K562 (cell line): ENCODE data around the gene PHF20. TPM values are rescaled to one million over a fixed set of nuclear protein-coding genes. Genes with fewer than 3 reads are reported as not detected.
"Not testable (repeated sequence)": the region's sequence is repeated elsewhere in the genome, so short reads cannot be mapped to it uniquely, and the experiment has no call there.

Source experiments
- ATAC-seq: fragments of 200-7000 bp; cut with Tn5 transposase; 3 replicates; pipeline ENCODE4 v1.9.1; 2020; ENCODE audit warnings: moderate library complexity
- BruUV-seq: library from RNA; stranded (reverse); fragments of 400-500 nt; replicated peaks from 2 replicates; lab custom pipeline; 2021; lab: Mats Ljungman, UMichigan
- CTCF ChIA-PET: fragments of 300-600 bp; formaldehyde crosslinking; extraction: SDS; loops from one replicate; lab custom pipeline; 2021; ENCODE audit warnings: low intra/inter-chr PET ratio; lab: Yijun Ruan, JAX
- POLR2A ChIA-PET: fragments of 300-600, 350-650 bp; sonication (Branson Sonifier 250); formaldehyde crosslinking; extraction: SDS; loops from one replicate; lab custom pipeline; 2021; ENCODE audit warnings: antibody characterized with exemption, inconsistent platforms; lab: Yijun Ruan, JAX
- DNase-seq, 4 experiments: peaks; one replicate each; pipeline versions ENCODE4 v3.0.0 to v3.0.0-alpha.2; 2011 to 2018; ENCODE audit warnings: low spot score in 3 of 4, mixed read lengths in 3 of 4; ENCODE audit errors: extremely low read depth in 1 of 4
- FAIRE-seq: peaks from 2 replicates; lab custom pipeline; 2011; peaks lifted over from hg19 to GRCh38; lab: Jason Lieb, UNC
- H2AFZ ChIP-seq: 2 replicates; pipeline ENCODE4 v1.6.0; 2011; ENCODE audit warnings: low read depth, low read length, control low read depth, inconsistent platforms
- H3K27ac ChIP-seq: fragments of 200-600 bp; 3 replicates; pipeline ENCODE4 v1.8.0; 2011; ENCODE audit warnings: low read depth, mild to moderate bottlenecking, control low read depth, inconsistent platforms, low read length, moderate library complexity, mixed read lengths; ENCODE audit errors: extremely low read depth
- H3K27me3 ChIP-seq, 2 experiments: fragments of 300-600 bp in 1 of 2; 2 replicates in 1 of 2; 3 replicates in 1 of 2; pipeline versions ENCODE4 v1.6.0 to v1.8.0; 2011; ENCODE audit warnings: inconsistent platforms in 2 of 2, low read length in 2 of 2, mild to moderate bottlenecking in 1 of 2, mixed read lengths in 1 of 2, moderate library complexity in 1 of 2; ENCODE audit not compliant: control insufficient read depth in 2 of 2, insufficient read depth in 2 of 2
- H3K36me3 ChIP-seq: fragments of 300-600 bp; 3 replicates; pipeline ENCODE4 v1.8.0; 2011; ENCODE audit warnings: mild to moderate bottlenecking, low read length, inconsistent platforms; ENCODE audit not compliant: control insufficient read depth, insufficient read depth
- H3K4me1 ChIP-seq, 2 experiments: fragments of 200-600 bp in 1 of 2; replicated peaks in 1 of 2; 2 replicates in 1 of 2; 3 replicates in 1 of 2; pipeline versions ENCODE4 v1.5.1 to v1.8.0; 2011; ENCODE audit warnings: inconsistent platforms in 2 of 2, low read length in 2 of 2, mild to moderate bottlenecking in 1 of 2, mixed read lengths in 1 of 2, moderate library complexity in 1 of 2; ENCODE audit not compliant: control insufficient read depth in 2 of 2, insufficient read depth in 2 of 2
- H3K4me2 ChIP-seq: 2 replicates; pipeline ENCODE4 v1.6.1; 2011; ENCODE audit warnings: low read length, control low read depth, inconsistent platforms, mixed read lengths; ENCODE audit not compliant: insufficient read depth
- H3K4me3 ChIP-seq: fragments of 200-600 bp; sonication (generic), shearing (Covaris generic); 2 replicates; pipeline ENCODE4 v1.5.1; 2016; ENCODE audit warnings: control low read depth, inconsistent platforms
- H3K79me2 ChIP-seq: fragments of 200-600 bp; 3 replicates; pipeline ENCODE4 v1.8.0; 2011; ENCODE audit warnings: low read length, inconsistent platforms; ENCODE audit not compliant: control insufficient read depth, insufficient read depth
- H3K9ac ChIP-seq, 2 experiments: 2 replicates each; pipeline versions ENCODE4 v1.6.0 to v1.6.1; 2011; ENCODE audit warnings: low read depth in 2 of 2, low read length in 2 of 2, control low read depth in 1 of 2, inconsistent platforms in 1 of 2, mild to moderate bottlenecking in 1 of 2, mixed read lengths in 1 of 2; ENCODE audit not compliant: insufficient read depth in 1 of 2
- H3K9me1 ChIP-seq: one replicate; pipeline ENCODE4 v1.6.0; 2011; ENCODE audit warnings: inconsistent platforms, mild to moderate bottlenecking, low read length, moderate library complexity; ENCODE audit not compliant: control insufficient read depth, insufficient read depth
- H3K9me3 ChIP-seq: replicated peaks from 2 replicates; pipeline ENCODE4 v1.5.1; 2011; ENCODE audit warnings: low read depth, low read length, inconsistent platforms; ENCODE audit not compliant: control insufficient read depth, insufficient read depth
- H4K20me1 ChIP-seq: replicated peaks from 2 replicates; pipeline ENCODE4 v1.6.1; 2011; ENCODE audit warnings: low read length, inconsistent platforms, mixed read lengths; ENCODE audit not compliant: control insufficient read depth, insufficient read depth
- ARID1B ChIP-seq: fragments of 450-650 bp; IDR thresholded peaks from 2 replicates; pipeline ENCODE4 v1.6.1; 2016; ENCODE audit warnings: antibody characterized with exemption, mild to moderate bottlenecking, inconsistent platforms
- FOXK1 ChIP-seq: sonication (generic); formaldehyde crosslinking; IDR thresholded peaks from 2 replicates; pipeline ENCODE4 v1.8.0; 2022; ENCODE audit warnings: missing genetic modification reagents, mild to moderate bottlenecking, borderline replicate concordance
- POLR2AphosphoS2 ChIP-seq: IDR thresholded peaks from 2 replicates; pipeline ENCODE4 v1.6.1; 2012; ENCODE audit warnings: low read length, improper control_type of control experiment
- TSHZ1 ChIP-seq: fragments of 250-450 bp; sonication (Bioruptor Pico); IDR thresholded peaks from 2 replicates; pipeline ENCODE4 v1.4.0; 2020; ENCODE audit warnings: mild to moderate bottlenecking, moderate library complexity
- whole genome bisulfite sequencing: fragments of 100-300 bp; shearing (Covaris generic); methylation state at CpG from one replicate; pipeline ENCODE4 v1.1.6; 2016; ENCODE audit warnings: low coverage, mixed read lengths; ENCODE audit not compliant: insufficient coverage; ENCODE audit errors: missing lambda C conversion rate; 5-methylcytosine and 5-hydroxymethylcytosine counted together
- in situ Hi-C: fragments of 300-500 bp; cut with MboI; formaldehyde crosslinking; loops from 4 replicates; pipeline ENCODE4 v1.15.0; 2018; ENCODE audit warnings: inconsistent platforms, mixed read lengths
- intact Hi-C: fragments of 100-400 bp; cut with micrococcal nuclease; formaldehyde crosslinking; loops from 2 replicates; pipeline ENCODE4 v1.14.2; 2022
- polyA plus RNA-seq, 8 experiments: library from polyadenylated mRNA; depleted of rRNA in 4 of 8; stranded (reverse) in 5 of 8; unstranded in 3 of 8; fragments of >200 nt; fragmentation: Nextera tagmentation in 2 of 8; fragmentation: Illumina TruSeq in 1 of 8; extraction: Ambion mirVana in 2 of 8; extraction: Trizol in 1 of 8; gene quantifications; 2 replicates each; pipeline versions ENCODE4 v1.2.1 to v1.2.3, GENCODE V29; 2011 to 2014; ENCODE audit warnings: inconsistent platforms in 1 of 8, missing spikeins in 1 of 8
- total RNA-seq, 7 experiments: library from RNA; depleted of rRNA in 6 of 7; stranded (reverse); fragments of >200 nt in 6 of 7; fragmentation: Illumina TruSeq in 2 of 7; extraction: Trizol in 2 of 7; gene quantifications; 2 replicates each; pipeline versions ENCODE4 v1.2.1 to v1.2.3, GENCODE V29; 2011 to 2021; ENCODE audit warnings: low replicate concordance in 1 of 7

The PHF20 gene
- total and polyA plus RNA-seq, 9 of the 15 experiments (the other 6 are each of a cell fraction or from before 2014, with no cell fraction given) = 49.9 to 196 (median 70.7) TPM

DNA sequence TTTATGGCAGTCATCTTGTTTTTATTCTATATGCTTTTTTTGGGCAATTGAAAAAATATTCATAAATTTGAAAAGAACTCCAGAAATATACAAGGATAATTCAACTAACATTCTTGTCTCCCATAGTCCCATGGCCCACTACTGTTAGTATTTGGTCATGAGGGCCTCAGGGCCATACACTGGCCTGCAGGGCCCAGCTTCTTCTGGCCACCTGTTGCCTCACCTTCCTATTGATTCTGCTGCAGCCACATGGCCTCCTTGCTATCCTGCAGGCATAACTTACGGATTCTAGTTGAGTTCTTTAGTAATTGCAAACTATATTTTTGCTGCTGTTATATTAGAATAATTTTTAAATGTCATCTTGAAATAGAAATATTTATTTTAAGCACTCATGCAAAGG, 109.9 kb downstream of the PHF20 start:
- Histone ChIP-seq H3K4me1 (no peaks in the 10 kb centered on the region; a peak in 1 of 5 replicates), H3K4me3 (no peak overlapping the region)
- ATAC-seq = no peak
- POLR2A ChIA-PET = interaction anchor here (8.2 kb wide), 1 partner anchor 138 kb away, joined by 38 read pairs; the partner anchor contains the start of gene RBM39
- no peak for TF ChIP-seq POLR2AphosphoS2
- no peak for TF ChIP-seq FOXK1 (CRISPR knock-in tag)
- no peak for TF ChIP-seq TSHZ1 (CRISPR knock-in tag)
- TF ChIP-seq ARID1B = no peak
- TF ChIP-seq, all 486 proteins: peak for 0
- H3K4me2 ChIP-seq = no peak overlapping the region
- in situ Hi-C loops = no loop called here
- 80% methylated on average over 1 of the region's 1 CpG for WGBS
- intact Hi-C loops = loop anchor here (10.0 kb wide), 1 partner anchor 417 kb away; no protein-coding TSS in a partner anchor
- no peaks in the 10 kb centered on the region for H4K20me1 ChIP-seq
- no peaks in the 10 kb centered on the region for H3K27me3 ChIP-seq
- no peaks in the 10 kb centered on the region; the same call in 1 of the 3 replicates for H3K36me3 ChIP-seq
- CTCF ChIA-PET = no interaction called here
- peaks cover 3% of the 10 kb centered on the region for H3K9me1 ChIP-seq
- H3K79me2 ChIP-seq = no peaks in the 10 kb centered on the region; the same call in 2 of the 3 replicates
- H3K9ac ChIP-seq = no peak overlapping the region; a peak in 1 of 4 replicates
- no peak for FAIRE-seq
- H2AFZ ChIP-seq = no peak overlapping the region
- no peak overlapping the region for H3K27ac ChIP-seq
- no peaks in the 10 kb centered on the region for H3K9me3 ChIP-seq
- BruUV-seq = no TSS peak
- no peak for DNase-seq

- H3K9me3 ChIP-seq, H3K4me1 ChIP-seq, H3K4me2 ChIP-seq, in situ Hi-C loops, H3K9me1 ChIP-seq, H3K27ac ChIP-seq, H3K27me3 ChIP-seq, H4K20me1 ChIP-seq, FAIRE-seq, H3K36me3 ChIP-seq, H3K79me2 ChIP-seq, H3K4me3 ChIP-seq, BruUV-seq, H3K9ac ChIP-seq, CTCF ChIA-PET, H2AFZ ChIP-seq, ATAC-seq, DNase-seq: not testable (repeated sequence)
- WGBS = 83% methylated on average over 9 of the region's 9 CpGs
- POLR2A ChIA-PET = interaction anchor here (1.0 to 8.2 kb wide), 3 partner anchors 10 to 139 kb away, joined by 3 to 38 read pairs (median 5); partner anchors contain the start of gene RBM39
- intact Hi-C loops = loop anchor here (10.0 kb wide), 1 partner anchor 418 kb away; no protein-coding TSS in a partner anchor
Observed at GRCh38 chr20:35882427-35883161, 110.8 kb downstream of the PHF20 start.
